ENCODE results near the gene VANGL1. TPM values are rescaled to one million over a fixed set of nuclear protein-coding genes. Genes with fewer than 3 reads are reported as not detected.

VANGL1 gene
- total RNA-seq, 4 donors from 2014 or later: 4.1 to 7.2 (median 5.9) TPM

DNA sequence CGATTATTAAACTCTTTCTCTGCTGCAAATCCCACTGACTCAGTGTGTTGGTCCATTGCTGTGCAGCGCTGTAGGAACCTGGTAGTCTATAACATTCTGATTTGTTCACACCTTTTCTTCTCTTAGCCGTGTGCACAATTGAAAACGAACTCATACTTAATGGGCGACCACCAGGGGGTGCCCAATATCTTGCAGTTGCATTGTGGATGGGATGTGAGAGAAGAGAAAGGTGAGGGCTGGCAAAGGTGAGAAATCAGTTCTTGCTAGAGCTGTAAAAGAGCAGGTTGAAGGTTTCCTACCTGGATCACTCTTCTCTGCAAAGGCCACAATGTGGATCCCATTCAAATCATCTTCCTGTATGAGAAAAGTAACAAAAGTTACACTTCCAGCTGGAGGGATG lies 75.8 kb downstream of the VANGL1 start:
- TF ChIP-seq, protein P1, sequence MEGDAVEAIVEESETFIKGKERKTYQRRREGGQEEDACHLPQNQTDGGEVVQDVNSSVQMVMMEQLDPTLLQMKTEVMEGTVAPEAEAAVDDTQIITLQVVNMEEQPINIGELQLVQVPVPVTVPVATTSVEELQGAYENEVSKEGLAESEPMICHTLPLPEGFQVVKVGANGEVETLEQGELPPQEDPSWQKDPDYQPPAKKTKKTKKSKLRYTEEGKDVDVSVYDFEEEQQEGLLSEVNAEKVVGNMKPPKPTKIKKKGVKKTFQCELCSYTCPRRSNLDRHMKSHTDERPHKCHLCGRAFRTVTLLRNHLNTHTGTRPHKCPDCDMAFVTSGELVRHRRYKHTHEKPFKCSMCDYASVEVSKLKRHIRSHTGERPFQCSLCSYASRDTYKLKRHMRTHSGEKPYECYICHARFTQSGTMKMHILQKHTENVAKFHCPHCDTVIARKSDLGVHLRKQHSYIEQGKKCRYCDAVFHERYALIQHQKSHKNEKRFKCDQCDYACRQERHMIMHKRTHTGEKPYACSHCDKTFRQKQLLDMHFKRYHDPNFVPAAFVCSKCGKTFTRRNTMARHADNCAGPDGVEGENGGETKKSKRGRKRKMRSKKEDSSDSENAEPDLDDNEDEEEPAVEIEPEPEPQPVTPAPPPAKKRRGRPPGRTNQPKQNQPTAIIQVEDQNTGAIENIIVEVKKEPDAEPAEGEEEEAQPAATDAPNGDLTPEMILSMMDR (IDR thresholded peaks at IDR 0.05; ENCODE audit: low read depth): no peak

DNA sequence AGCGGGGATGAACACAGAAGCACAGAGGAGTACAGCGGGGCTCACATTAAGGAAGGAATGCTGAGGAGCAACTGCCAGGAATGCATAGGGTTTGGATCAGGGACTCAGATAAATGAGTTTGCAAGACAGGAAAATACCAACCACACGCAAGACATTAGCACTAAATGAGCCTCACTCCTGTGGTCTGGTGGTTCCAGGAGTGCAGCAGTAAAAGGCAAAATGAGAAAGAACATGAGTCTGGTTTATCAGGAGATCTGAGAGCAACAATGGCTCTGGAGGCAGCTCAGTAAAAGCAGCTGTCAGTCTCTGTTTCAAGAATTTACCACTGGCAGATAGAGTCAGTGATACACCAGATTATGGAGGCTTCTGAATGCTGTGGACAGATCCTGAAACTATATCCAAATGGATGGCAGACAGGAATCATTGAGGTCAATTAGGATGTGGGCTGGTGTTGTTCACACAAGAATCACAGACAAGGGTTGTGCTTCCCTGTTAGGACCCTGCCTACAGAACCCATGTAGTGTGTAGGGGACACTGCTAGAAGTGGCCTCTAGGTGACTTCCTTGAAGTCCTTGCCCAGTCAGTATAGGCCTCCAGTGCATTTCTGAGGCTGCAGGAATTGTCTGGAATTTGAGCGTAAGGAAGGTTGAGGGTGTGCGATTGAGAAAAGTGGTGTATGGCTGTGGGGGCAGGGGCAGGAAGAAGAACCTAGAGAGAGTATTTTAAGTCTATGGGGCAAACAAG lies 76.4 kb downstream of the VANGL1 start:
- TF ChIP-seq, protein P1 (IDR thresholded peaks at IDR 0.05; ENCODE audit: low read depth): no peak

DNA sequence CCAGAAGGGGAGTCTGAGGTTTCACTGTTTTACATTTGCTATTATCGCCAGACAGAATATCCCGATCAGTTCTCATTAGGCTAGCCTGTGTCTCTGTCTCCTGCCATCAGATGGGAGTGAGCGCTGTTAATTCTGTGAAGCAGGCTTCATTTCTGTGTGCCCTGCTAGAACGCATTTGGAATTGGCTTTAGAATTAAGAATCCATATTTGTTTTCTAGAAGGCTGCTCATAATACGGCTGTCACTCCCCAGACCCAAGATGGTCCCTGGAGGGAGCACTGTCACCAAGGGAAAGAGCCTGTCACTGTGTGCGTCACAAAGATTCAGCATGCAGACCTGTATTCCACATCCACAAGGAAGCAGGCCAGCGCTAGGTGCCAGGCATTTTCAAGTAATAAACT lies 77.5 kb downstream of the VANGL1 start:
- TF ChIP-seq, protein P1 (IDR thresholded peaks at IDR 0.05; ENCODE audit: low read depth): no peak

DNA sequence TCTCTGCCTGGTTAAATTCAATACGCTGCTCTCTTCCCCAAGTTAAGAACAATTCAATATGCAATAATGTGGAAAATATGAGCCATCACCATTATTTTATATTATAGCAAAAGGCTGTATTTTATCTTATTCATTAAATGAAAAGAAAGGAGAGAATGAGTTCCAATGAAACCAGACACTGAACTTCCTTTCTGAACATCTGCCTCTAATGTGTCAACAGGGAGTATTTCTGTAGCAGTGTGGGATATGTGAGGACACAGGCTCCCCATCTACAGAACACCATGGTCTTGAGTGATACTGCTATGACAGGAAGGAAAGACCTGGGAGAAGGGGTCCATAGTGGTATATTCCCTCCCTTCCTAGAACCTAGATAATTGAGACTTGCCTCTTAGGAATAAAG lies 80.5 kb downstream of the VANGL1 start:
- TF ChIP-seq, protein P1 (IDR thresholded peaks at IDR 0.05; ENCODE audit: low read depth): no peak

DNA sequence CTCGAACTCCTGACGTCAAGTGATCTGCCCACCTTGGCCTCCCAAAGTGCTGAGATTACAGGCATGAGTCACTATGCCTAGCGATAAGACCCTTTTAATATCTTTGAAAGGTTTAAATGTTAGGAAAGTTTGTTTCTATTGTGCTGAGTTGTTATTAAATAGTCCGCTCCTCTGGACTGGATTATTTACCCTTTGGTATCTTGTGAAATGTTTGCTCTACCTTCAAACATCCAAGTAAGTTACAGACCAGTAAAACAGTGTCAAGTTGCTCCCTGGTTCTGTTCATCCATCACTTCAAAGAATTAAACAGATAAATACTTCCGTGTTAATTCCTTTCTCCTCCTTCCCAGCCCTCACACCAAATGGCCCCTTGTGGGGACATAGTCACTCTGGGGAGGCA lies 82.0 kb downstream of the VANGL1 start:
- TF ChIP-seq, protein P1 (IDR thresholded peaks at IDR 0.05; ENCODE audit: low read depth): no peak

DNA sequence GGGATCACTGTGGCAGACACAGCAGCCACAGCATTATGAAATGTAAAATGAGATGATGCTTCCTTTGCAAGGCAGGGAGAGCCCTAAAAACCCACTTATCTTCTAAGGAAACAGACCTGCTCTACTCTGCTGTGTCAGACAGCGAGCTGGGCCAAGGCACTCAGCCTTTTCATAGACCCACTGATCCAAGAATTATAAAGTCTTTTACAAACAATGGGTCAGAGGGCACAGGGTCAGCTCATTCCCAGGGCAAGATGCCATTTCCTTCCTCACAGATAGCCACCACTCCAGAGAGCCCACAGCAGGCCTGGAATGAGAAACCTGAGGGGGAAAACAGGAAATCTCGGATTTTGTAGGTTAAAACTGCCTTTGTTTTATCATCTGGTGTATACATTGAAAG lies 83.8 kb downstream of the VANGL1 start:
- TF ChIP-seq, protein P1 (IDR thresholded peaks at IDR 0.05; ENCODE audit: low read depth): no peak

DNA sequence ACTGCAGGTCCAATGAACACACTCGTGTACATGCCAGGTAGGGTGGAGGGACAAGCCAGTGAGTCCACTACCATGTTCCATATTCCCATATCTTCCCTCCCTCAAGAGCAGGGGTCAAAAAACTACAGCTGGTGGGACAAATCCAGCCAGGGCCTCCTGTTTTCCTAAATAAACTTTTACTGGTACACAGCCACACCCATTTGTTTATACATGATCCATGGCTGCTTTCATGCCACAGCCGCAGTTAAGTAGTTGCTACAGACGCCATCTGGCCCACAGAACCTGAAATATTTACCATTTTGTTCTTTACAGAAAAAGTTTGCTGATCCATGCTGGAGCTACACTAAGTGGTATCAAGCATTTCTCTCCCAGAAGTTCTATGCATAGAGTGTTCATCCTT lies 84.4 kb downstream of the VANGL1 start:
- TF ChIP-seq, protein P1 (IDR thresholded peaks at IDR 0.05; ENCODE audit: low read depth): no peak

Data from subcutaneous adipose tissue (tissue), 4 donors.